Psoas muscle (tissue), 8 donors: ENCODE results near the gene RPS3. TPM values are rescaled to one million over a fixed set of nuclear protein-coding genes. Genes with fewer than 3 reads are reported as not detected.
A peak's percentile ranks its signal among the peaks of the same experiment; 100 is the strongest.

ENCODE experiments used
- ATAC-seq, 4 donors: fragments of 200-7000 bp; cut with Tn5 transposase; one replicate each; pipeline ENCODE4 v1.9.1; 2020; ENCODE audit warnings: moderate library complexity in 3 of 4, mild to moderate bottlenecking in 2 of 4
- DNase-seq, 2 donors: peaks; one replicate each; pipeline ENCODE4 v3.0.0-alpha.2; 2020
- H3K27ac ChIP-seq: fragments of 200-600 bp; one replicate; pipeline ENCODE4 v1.8.0; 2022
- H3K27me3 ChIP-seq, 3 donors: fragments of 200-600 bp in 1 of 3; one replicate each; pipeline versions ENCODE4 v1.6.1 to v1.8.0; 2013 to 2022; ENCODE audit warnings: low read length in 2 of 3, mild to moderate bottlenecking in 2 of 3, moderate library complexity in 1 of 3; ENCODE audit not compliant: insufficient read depth in 3 of 3
- H3K36me3 ChIP-seq, 2 donors: fragments of 200-600 bp in 1 of 2; one replicate each; pipeline versions ENCODE4 v1.6.1 to v1.8.0; 2013 to 2022; ENCODE audit warnings: low read depth in 1 of 2, mild to moderate bottlenecking in 1 of 2, moderate library complexity in 1 of 2; ENCODE audit not compliant: insufficient read depth in 1 of 2
- H3K4me1 ChIP-seq: fragments of 200-600 bp; one replicate; pipeline ENCODE4 v1.8.0; 2022
- H3K4me3 ChIP-seq: fragments of 200-600 bp; one replicate; pipeline ENCODE4 v1.8.0; 2022; ENCODE audit warnings: mild to moderate bottlenecking
- H3K9me3 ChIP-seq: fragments of 200-600 bp; one replicate; pipeline ENCODE4 v1.8.0; 2022
- CTCF ChIP-seq: fragments of 200-600 bp; IDR thresholded peaks from one replicate; pipeline ENCODE4 v1.8.0; 2022; ENCODE audit warnings: antibody characterized with exemption
- WGBS, 3 donors: extraction: QIAGEN DNeasy Blood & Tissue Kit; methylation state at CpG; one replicate each; pipeline versions ENCODE4 v1.1.6 to v1.1.7; 2013; 5-methylcytosine and 5-hydroxymethylcytosine counted together
- intact Hi-C, 2 donors: fragments of 100-400 bp; cut with DNase I; formaldehyde crosslinking; loops; one replicate each; pipeline versions ENCODE4 v1.11.0 to v1.14.2; 2022
- polyA plus RNA-seq, 3 donors: library from polyadenylated mRNA; stranded (reverse); fragments of 200-250 nt; gene quantifications; one replicate each; pipeline ENCODE4 v1.2.3, GENCODE V29; 2013
- total RNA-seq, 4 donors: library from RNA; stranded (reverse); fragmentation: NEBNext Ultra II Directional in 2 of 4; extraction: Animal tissue kit (Norgen Biotek cat#: 25700) in 2 of 4; gene quantifications; one replicate each; pipeline versions ENCODE4 v1.2.1 to v1.2.4, GENCODE V29; 2021 to 2023
- donor health status: healthy with polysubstance abuse.
- donor health status: DM: no; HTN: no; CAD: no; lungs with moderate emphysema.
- donor health status: Bipolar disorder and iron deficiency.
- donor health status: healthy.
- donor health status: DM: yes; HTN: yes; CAD: no.
- donor health status: DM: no; HTN: no; CAD: no.
- donor health status: DM: no; HTN: no; CAD: no.
- donor health status: DM: yes; HTN: yes; CAD: no.

Gene RPS3
- total and polyA plus RNA-seq, 7 donors, result 807 to 2,132 (median 1,216) TPM

GRCh38 chr11:75431533-75432525 lies 32.5 kb downstream of the RPS3 start:
- intact Hi-C loops, result no loop called here
- Histone ChIP-seq H3K36me3 (peaks cover 0 to 12% of the 10 kb centered on the region in 2 donors), H3K9me3 (no peaks in the 10 kb centered on the region), H3K4me1 (no peaks in the 10 kb centered on the region), H3K27me3 (peaks cover 0 to 53% (median 14%) of the 10 kb centered on the region in 3 donors), H3K27ac (no peak overlapping the region), H3K4me3 (no peak overlapping the region)
- 48 to 53% (median 48%) methylated on average over 16 of the region's 16 CpGs for WGBS, 3 donors
- DNase-seq (peak; percentile 9 to 53), ATAC-seq (no peak)
- no peak for TF ChIP-seq CTCF

- intact Hi-C loops, result no loop called here
- H3K27ac ChIP-seq, result no peak within 1 kb of the TSS
- H3K36me3 ChIP-seq, result peaks cover 0 to 13% of the 10 kb centered on the region in 2 donors
- H3K27me3 ChIP-seq, result peaks cover 0 to 53% (median 14%) of the 10 kb centered on the region in 3 donors
- 15 to 16% (median 16%) methylated on average over 14 of the region's 14 CpGs for WGBS, 3 donors
- H3K4me3 ChIP-seq, result no peak within 1 kb of the TSS
- TF ChIP-seq CTCF, result no peak
- no peaks in the 10 kb centered on the region for H3K4me1 ChIP-seq
- ATAC-seq (no peak), DNase-seq (peak; percentile 16 to 56)
- H3K9me3 ChIP-seq, result no peaks in the 10 kb centered on the region
Observed at GRCh38 chr11:75432911-75433321, 33.6 kb downstream of the RPS3 start, which contains the start of gene KLHL35. TSS of gene KLHL35 (minus strand) at chr11:75433203. CDS start at chr11:75430629, 2,574 bp downstream.

GRCh38 chr11:75433443-75433842 lies 34.1 kb downstream of the RPS3 start:
- H3K4me3 ChIP-seq, result no peak overlapping the region
- DNase-seq, result peak; percentile 9 to 35
- intact Hi-C loops, result no loop called here
- H3K9me3 ChIP-seq, result no peaks in the 10 kb centered on the region
- WGBS, 3 donors, result 68 to 76% (median 69%) methylated on average over 6 of the region's 6 CpGs
- peaks cover 0 to 52% (median 14%) of the 10 kb centered on the region in 3 donors for H3K27me3 ChIP-seq
- no peak for ATAC-seq
- H3K4me1 ChIP-seq, result no peaks in the 10 kb centered on the region
- TF ChIP-seq CTCF, result no peak
- H3K27ac ChIP-seq, result no peak overlapping the region
- H3K36me3 ChIP-seq, result peaks cover 0 to 15% of the 10 kb centered on the region in 2 donors

DNA sequence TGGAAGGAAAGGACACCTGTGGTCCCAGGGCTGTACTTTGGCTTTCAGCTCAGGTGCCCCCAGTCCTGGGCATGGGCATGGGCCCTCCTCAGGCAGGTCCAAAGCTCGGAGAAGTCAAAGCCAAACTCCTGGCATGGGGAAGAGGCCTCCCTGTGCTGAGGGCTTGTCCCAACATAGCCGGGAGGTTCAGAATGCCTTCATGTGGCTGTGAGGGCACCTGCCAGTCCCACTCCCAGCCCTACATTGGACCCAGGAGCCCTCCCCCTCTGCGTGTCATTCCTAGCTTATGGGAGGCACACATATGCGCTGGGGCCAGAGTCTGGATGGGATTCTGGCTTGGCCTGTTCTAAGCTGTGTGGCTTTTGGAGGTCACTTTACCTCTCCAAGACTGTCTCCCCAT lies 34.7 kb downstream of the RPS3 start:
- H3K4me3 ChIP-seq, result no peak overlapping the region
- intact Hi-C loops, result no loop called here
- H3K4me1 ChIP-seq, result no peaks in the 10 kb centered on the region
- peaks cover 0 to 20% of the 10 kb centered on the region in 2 donors for H3K36me3 ChIP-seq
- DNase-seq, result peak; percentile 1 to 35
- no peak for ATAC-seq
- no peak overlapping the region for H3K27ac ChIP-seq
- 83 to 89% (median 87%) methylated on average over 4 of the region's 4 CpGs for WGBS, 3 donors
- H3K9me3 ChIP-seq, result no peaks in the 10 kb centered on the region
- no peak for TF ChIP-seq CTCF
- H3K27me3 ChIP-seq, result peaks cover 0 to 46% (median 13%) of the 10 kb centered on the region in 3 donors
